Measurements from ENCODE around the gene STYXL2. TPM values are rescaled to one million over a fixed set of nuclear protein-coding genes. Genes with fewer than 3 reads are reported as not detected.
A peak's percentile ranks its signal among the peaks of the same experiment; 100 is the strongest.

The STYXL2 gene
- total and polyA plus RNA-seq, 2 experiments from 2014 or later, result 0.17 to 0.40 TPM

DNA sequence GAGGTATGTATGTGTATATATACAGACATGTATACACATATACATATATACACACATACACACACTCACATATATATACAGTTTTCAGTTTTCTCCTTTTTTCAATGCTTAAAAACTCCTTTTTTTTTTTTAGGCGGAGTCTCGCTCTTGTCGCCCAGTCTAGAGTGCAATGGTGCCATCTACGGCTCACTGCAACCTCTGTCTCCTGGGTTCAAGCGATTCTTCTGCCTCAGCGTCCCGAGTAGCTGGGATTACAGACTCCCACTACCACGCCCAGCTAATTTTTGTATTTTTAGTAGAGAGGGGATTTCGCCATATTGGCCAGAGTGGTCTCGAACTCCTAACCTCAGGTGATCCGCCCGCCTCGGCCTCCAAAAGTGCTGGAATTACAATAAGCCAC is 27.0 kb downstream of the STYXL2 start:
- H3F3A ChIP-seq (replicated peaks; ENCODE audit: low read depth), result peaks cover 10% of the 10 kb centered on the region
- Mint-ChIP-seq H3K9me3 (no peaks in the 10 kb centered on the region), H3K4me1 (peaks cover 37% of the 10 kb centered on the region), H3K27me3 (ENCODE audit: insufficient read depth, low read depth, poor library complexity) (peaks cover 12% of the 10 kb centered on the region), H3K36me3 (ENCODE audit: low read depth) (no peaks in the 10 kb centered on the region; the same call in 2 of the 3 replicates), H3K27ac (no peak overlapping the region), H3K4me3 (peak overlapping the region; percentile 82)
- DNase-seq (ENCODE audit: low spot score) (no peak), ATAC-seq (no peak)
- H3K79me2 ChIP-seq (replicated peaks; ENCODE audit: insufficient read depth), result no peaks in the 10 kb centered on the region
- no peaks in the 10 kb centered on the region for H3K27me3 ChIP-seq (ENCODE audit: insufficient read depth)
- H4K20me1 ChIP-seq (replicated peaks; ENCODE audit: insufficient read depth), result no peaks in the 10 kb centered on the region
- peak overlapping the region; percentile 79 for H3K4me2 ChIP-seq
- peak overlapping the region; percentile 78 for H2AFZ ChIP-seq
- peaks cover 36% of the 10 kb centered on the region for H3K4me1 ChIP-seq (ENCODE audit: insufficient read depth)
- no peak overlapping the region for H3K27ac ChIP-seq (ENCODE audit: low read depth)
- H3K36me3 ChIP-seq (ENCODE audit: insufficient read depth), result no peaks in the 10 kb centered on the region
- no peaks in the 10 kb centered on the region for H3K9me2 ChIP-seq (ENCODE audit: insufficient read depth)
- peak overlapping the region; percentile 58 for H3K4me3 ChIP-seq
- TF ChIP-seq STAT1 (IDR thresholded peaks at IDR 0.05; ENCODE audit: unreplicated experiment) (no peak), CTCF (conservative IDR thresholded peaks at IDR 0.05; ENCODE audit: low read depth in 2 of 2) (peak in 1 of 2 experiments; percentile 40; a peak in 2 of 4 replicates), EZH2 (IDR thresholded peaks at IDR 0.05; ENCODE audit: low read depth, unreplicated experiment) (peak; percentile 25)

DNA sequence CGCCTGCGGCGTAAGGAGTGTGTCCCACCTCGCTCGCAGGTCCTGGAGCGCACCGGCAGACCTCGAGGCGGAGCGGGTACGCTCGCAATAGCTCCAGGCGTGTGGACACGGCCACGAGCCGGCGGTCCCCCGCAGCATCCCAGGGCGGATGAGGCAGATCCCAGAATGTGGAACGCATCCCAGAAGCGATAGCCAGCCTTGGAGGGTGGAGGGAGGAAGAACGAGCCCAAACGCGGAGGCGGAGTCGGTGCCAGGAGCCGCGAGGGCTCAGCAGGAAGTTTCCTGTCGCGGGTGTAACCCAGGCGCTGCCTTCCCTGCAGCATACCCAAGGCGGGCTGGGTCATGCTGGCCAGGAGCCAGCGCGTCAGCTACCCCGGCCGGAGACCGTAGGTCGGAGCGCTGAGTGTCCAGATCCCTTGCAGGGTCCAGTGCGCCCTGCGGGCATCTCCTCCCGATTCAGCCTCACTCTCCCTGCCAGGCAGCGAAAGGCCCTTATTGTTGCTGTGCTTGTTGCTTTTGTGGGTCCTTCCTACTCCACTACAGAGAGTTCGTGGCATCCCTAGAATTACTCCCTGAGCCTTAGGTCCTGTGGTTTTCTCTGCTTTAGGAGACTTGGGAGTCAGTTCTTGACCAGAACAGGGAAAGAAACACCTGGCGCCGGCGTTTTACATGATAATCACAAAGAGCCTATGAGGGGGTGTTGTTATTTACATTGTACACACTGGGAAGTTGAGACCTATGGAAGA is 27.7 kb downstream of the STYXL2 start:
- TF ChIP-seq STAT1 (IDR thresholded peaks at IDR 0.05; ENCODE audit: unreplicated experiment), result no peak
- TF ChIP-seq ZNF331 (CRISPR knock-in tag; IDR thresholded peaks at IDR 0.05; ENCODE audit: low read depth), result peak; percentile 71
- Histone ChIP-seq H3K27ac (ENCODE audit: low read depth) (peak overlapping the region; percentile 62; the same call in 1 of the 2 replicates), H3K9me2 (ENCODE audit: insufficient read depth) (no peaks in the 10 kb centered on the region), H3K27me3 (ENCODE audit: insufficient read depth) (no peaks in the 10 kb centered on the region), H3K36me3 (ENCODE audit: insufficient read depth) (no peaks in the 10 kb centered on the region), H3F3A (replicated peaks; ENCODE audit: low read depth) (peaks cover 10% of the 10 kb centered on the region), H3K4me2 (peak overlapping the region; percentile 79), H3K4me1 (ENCODE audit: insufficient read depth) (peaks cover 30% of the 10 kb centered on the region), H2AFZ (peak overlapping the region; percentile 78), H3K4me3 (peak overlapping the region; percentile 58), H3K79me2 (replicated peaks; ENCODE audit: insufficient read depth) (no peaks in the 10 kb centered on the region), H4K20me1 (replicated peaks; ENCODE audit: insufficient read depth) (no peaks in the 10 kb centered on the region)
- DNase-seq (ENCODE audit: low spot score) (peak; percentile 73), ATAC-seq (peak; percentile 79)
- H3K27me3 Mint-ChIP-seq (ENCODE audit: insufficient read depth, low read depth, poor library complexity), result peaks cover 13% of the 10 kb centered on the region
- H3K4me1 Mint-ChIP-seq, result peaks cover 33% of the 10 kb centered on the region
- H3K9me3 Mint-ChIP-seq, result no peaks in the 10 kb centered on the region
- H3K27ac Mint-ChIP-seq, result peak overlapping the region; percentile 70; the same call in 1 of the 2 replicates
- H3K36me3 Mint-ChIP-seq (ENCODE audit: low read depth), result no peaks in the 10 kb centered on the region; the same call in 2 of the 3 replicates
- peak overlapping the region; percentile 82 for H3K4me3 Mint-ChIP-seq

DNA sequence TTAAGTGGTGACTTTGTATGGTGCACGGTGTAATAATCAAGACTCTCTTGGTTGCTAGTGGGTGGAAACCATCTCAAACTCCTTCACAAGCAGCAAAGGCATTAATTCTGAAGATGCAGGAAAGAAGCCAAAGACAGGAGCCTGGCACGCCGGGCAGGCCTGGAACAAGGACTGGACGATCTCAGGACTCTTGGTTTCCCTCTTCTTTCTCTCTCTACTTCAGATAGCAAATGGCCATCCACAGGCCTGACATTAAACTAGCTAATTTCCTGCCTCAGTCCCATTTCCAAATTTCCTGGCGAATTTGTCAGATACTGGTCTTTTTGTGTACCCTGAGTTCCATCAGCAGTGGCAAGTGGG is 28.2 kb downstream of the STYXL2 start:
- Mint-ChIP-seq H3K36me3 (ENCODE audit: low read depth) (no peaks in the 10 kb centered on the region; the same call in 2 of the 3 replicates), H3K27ac (no peak overlapping the region), H3K4me3 (peak overlapping the region; percentile 82), H3K27me3 (ENCODE audit: insufficient read depth, low read depth, poor library complexity) (peaks cover 13% of the 10 kb centered on the region), H3K9me3 (no peaks in the 10 kb centered on the region), H3K4me1 (peaks cover 33% of the 10 kb centered on the region)
- Histone ChIP-seq H3K9me2 (ENCODE audit: insufficient read depth) (no peaks in the 10 kb centered on the region), H3K4me3 (peak overlapping the region; percentile 58), H4K20me1 (replicated peaks; ENCODE audit: insufficient read depth) (no peaks in the 10 kb centered on the region), H3K36me3 (ENCODE audit: insufficient read depth) (no peaks in the 10 kb centered on the region), H2AFZ (peak overlapping the region; percentile 78), H3K4me2 (peak overlapping the region; percentile 79), H3F3A (replicated peaks; ENCODE audit: low read depth) (peaks cover 10% of the 10 kb centered on the region), H3K27ac (ENCODE audit: low read depth) (peak overlapping the region; percentile 62; the same call in 1 of the 2 replicates), H3K27me3 (ENCODE audit: insufficient read depth) (no peaks in the 10 kb centered on the region), H3K4me1 (ENCODE audit: insufficient read depth) (peaks cover 27% of the 10 kb centered on the region), H3K79me2 (replicated peaks; ENCODE audit: insufficient read depth) (no peaks in the 10 kb centered on the region)
- DNase-seq (ENCODE audit: low spot score) (no peak), ATAC-seq (no peak)
- no peak for TF ChIP-seq POLR2AphosphoS5 (IDR thresholded peaks at IDR 0.05; ENCODE audit: low read depth)
- TF ChIP-seq EZH2phosphoT487 (IDR thresholded peaks at IDR 0.05; ENCODE audit: unreplicated experiment), result no peak
- TF ChIP-seq, protein P1, sequence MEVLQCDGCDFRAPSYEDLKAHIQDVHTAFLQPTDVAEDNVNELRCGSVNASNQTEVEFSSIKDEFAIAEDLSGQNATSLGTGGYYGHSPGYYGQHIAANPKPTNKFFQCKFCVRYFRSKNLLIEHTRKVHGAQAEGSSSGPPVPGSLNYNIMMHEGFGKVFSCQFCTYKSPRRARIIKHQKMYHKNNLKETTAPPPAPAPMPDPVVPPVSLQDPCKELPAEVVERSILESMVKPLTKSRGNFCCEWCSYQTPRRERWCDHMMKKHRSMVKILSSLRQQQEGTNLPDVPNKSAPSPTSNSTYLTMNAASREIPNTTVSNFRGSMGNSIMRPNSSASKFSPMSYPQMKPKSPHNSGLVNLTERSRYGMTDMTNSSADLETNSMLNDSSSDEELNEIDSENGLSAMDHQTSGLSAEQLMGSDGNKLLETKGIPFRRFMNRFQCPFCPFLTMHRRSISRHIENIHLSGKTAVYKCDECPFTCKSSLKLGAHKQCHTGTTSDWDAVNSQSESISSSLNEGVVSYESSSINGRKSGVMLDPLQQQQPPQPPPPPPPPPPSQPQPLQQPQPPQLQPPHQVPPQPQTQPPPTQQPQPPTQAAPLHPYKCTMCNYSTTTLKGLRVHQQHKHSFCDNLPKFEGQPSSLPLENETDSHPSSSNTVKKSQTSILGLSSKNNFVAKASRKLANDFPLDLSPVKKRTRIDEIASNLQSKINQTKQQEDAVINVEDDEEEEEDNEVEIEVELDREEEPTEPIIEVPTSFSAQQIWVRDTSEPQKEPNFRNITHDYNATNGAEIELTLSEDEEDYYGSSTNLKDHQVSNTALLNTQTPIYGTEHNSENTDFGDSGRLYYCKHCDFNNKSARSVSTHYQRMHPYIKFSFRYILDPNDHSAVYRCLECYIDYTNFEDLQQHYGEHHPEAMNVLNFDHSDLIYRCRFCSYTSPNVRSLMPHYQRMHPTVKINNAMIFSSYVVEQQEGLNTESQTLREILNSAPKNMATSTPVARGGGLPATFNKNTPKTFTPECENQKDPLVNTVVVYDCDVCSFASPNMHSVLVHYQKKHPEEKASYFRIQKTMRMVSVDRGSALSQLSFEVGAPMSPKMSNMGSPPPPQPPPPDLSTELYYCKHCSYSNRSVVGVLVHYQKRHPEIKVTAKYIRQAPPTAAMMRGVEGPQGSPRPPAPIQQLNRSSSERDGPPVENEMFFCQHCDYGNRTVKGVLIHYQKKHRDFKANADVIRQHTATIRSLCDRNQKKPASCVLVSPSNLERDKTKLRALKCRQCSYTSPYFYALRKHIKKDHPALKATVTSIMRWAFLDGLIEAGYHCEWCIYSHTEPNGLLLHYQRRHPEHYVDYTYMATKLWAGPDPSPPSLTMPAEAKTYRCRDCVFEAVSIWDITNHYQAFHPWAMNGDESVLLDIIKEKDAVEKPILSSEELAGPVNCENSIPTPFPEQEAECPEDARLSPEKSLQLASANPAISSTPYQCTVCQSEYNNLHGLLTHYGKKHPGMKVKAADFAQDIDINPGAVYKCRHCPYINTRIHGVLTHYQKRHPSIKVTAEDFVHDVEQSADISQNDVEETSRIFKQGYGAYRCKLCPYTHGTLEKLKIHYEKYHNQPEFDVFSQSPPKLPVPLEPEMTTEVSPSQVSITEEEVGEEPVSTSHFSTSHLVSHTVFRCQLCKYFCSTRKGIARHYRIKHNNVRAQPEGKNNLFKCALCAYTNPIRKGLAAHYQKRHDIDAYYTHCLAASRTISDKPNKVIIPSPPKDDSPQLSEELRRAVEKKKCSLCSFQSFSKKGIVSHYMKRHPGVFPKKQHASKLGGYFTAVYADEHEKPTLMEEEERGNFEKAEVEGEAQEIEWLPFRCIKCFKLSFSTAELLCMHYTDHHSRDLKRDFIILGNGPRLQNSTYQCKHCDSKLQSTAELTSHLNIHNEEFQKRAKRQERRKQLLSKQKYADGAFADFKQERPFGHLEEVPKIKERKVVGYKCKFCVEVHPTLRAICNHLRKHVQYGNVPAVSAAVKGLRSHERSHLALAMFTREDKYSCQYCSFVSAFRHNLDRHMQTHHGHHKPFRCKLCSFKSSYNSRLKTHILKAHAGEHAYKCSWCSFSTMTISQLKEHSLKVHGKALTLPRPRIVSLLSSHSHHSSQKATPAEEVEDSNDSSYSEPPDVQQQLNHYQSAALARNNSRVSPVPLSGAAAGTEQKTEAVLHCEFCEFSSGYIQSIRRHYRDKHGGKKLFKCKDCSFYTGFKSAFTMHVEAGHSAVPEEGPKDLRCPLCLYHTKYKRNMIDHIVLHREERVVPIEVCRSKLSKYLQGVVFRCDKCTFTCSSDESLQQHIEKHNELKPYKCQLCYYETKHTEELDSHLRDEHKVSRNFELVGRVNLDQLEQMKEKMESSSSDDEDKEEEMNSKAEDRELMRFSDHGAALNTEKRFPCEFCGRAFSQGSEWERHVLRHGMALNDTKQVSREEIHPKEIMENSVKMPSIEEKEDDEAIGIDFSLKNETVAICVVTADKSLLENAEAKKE (CRISPR knock-in tag; IDR thresholded peaks at IDR 0.05), result no peak
